Ectodermal cell (in vitro differentiated cells): ENCODE results near the gene ATXN1L.
"Not testable (repeated sequence)": the region's sequence is repeated elsewhere in the genome, so short reads cannot be mapped to it uniquely, and the experiment has no call there.

Experiments used
- H3K27ac ChIP-seq: 2 replicates; pipeline ENCODE4 v1.7.0; 2013; ENCODE audit warnings: mild to moderate bottlenecking, low read depth, low read length; ENCODE audit not compliant: insufficient read depth, poor library complexity, severe bottlenecking
- H3K27me3 ChIP-seq: 2 replicates; pipeline ENCODE4 v1.7.0; 2013; ENCODE audit warnings: mild to moderate bottlenecking, low read length; ENCODE audit not compliant: insufficient read depth, control insufficient read depth, poor library complexity, severe bottlenecking
- H3K36me3 ChIP-seq: one replicate; pipeline ENCODE4 v1.7.0; 2013; ENCODE audit warnings: low read length; ENCODE audit not compliant: control insufficient read depth, insufficient read depth
- H3K4me1 ChIP-seq: one replicate; pipeline ENCODE4 v1.7.0; 2013; ENCODE audit warnings: low read length; ENCODE audit not compliant: control insufficient read depth, insufficient read depth
- H3K4me3 ChIP-seq: 2 replicates; pipeline ENCODE4 v1.7.0; 2013; ENCODE audit warnings: low read depth, low read length, control low read depth; ENCODE audit not compliant: insufficient read depth
- H3K9me3 ChIP-seq: 2 replicates; pipeline ENCODE4 v1.7.0; 2013; ENCODE audit warnings: mild to moderate bottlenecking, low read length, moderate library complexity; ENCODE audit not compliant: control insufficient read depth
- WGBS, 2 experiments: methylation state at CpG; one replicate each; pipeline ENCODE4 v1.1.7; 2013; ENCODE audit warnings: missing lambda C conversion rate in 2 of 2; 5-methylcytosine and 5-hydroxymethylcytosine counted together

The ATXN1L gene

GRCh38 chr16:71826533-71827017 lies 19.2 kb upstream of the ATXN1L start:
- no peaks in the 10 kb centered on the region for H3K36me3 ChIP-seq
- no peak overlapping the region for H3K27ac ChIP-seq
- no peak overlapping the region for H3K4me3 ChIP-seq
- no peaks in the 10 kb centered on the region for H3K27me3 ChIP-seq
- no peaks in the 10 kb centered on the region for H3K4me1 ChIP-seq
- no peaks in the 10 kb centered on the region for H3K9me3 ChIP-seq
- 90 to 91% methylated on average over 5 of the region's 5 CpGs for WGBS, 2 experiments

- H3K27me3 ChIP-seq: no peaks in the 10 kb centered on the region
- H3K4me1 ChIP-seq: no peaks in the 10 kb centered on the region
- H3K9me3 ChIP-seq: no peaks in the 10 kb centered on the region
- H3K36me3 ChIP-seq: no peaks in the 10 kb centered on the region
- no peak overlapping the region for H3K4me3 ChIP-seq
- WGBS, 2 experiments: 88 to 93% methylated on average over 1 to 2 of the region's 2 CpGs
- H3K27ac ChIP-seq: no peak overlapping the region
Observed at GRCh38 chr16:71830359-71830758, 15.4 kb upstream of the ATXN1L start.

- H3K4me3 ChIP-seq, H3K27ac ChIP-seq, H3K27me3 ChIP-seq, H3K4me1 ChIP-seq, H3K36me3 ChIP-seq, H3K9me3 ChIP-seq: not testable (repeated sequence)
- WGBS, 2 experiments: 91 to 95% methylated on average over 3 of the region's 3 CpGs
Observed at GRCh38 chr16:71831698-71832097, 14.1 kb upstream of the ATXN1L start.

GRCh38 chr16:71832112-71832511 lies 13.7 kb upstream of the ATXN1L start:
- H3K9me3 ChIP-seq, H3K4me1 ChIP-seq, H3K4me3 ChIP-seq, H3K27ac ChIP-seq, H3K27me3 ChIP-seq, H3K36me3 ChIP-seq: not testable (repeated sequence)
- WGBS, 2 experiments: 82 to 83% methylated on average over 2 of the region's 2 CpGs

- Histone ChIP-seq H3K27ac (no peak overlapping the region), H3K9me3 (no peaks in the 10 kb centered on the region), H3K27me3 (no peaks in the 10 kb centered on the region), H3K4me1 (no peaks in the 10 kb centered on the region), H3K36me3 (no peaks in the 10 kb centered on the region), H3K4me3 (no peak overlapping the region)
- WGBS, 2 experiments: 90 to 91% methylated on average over 3 of the region's 3 CpGs
Observed at GRCh38 chr16:71834291-71834690, 11.5 kb upstream of the ATXN1L start.

- Histone ChIP-seq H3K4me1 (no peaks in the 10 kb centered on the region), H3K4me3 (no peak overlapping the region), H3K27me3 (no peaks in the 10 kb centered on the region), H3K9me3 (no peaks in the 10 kb centered on the region), H3K27ac (no peak overlapping the region), H3K36me3 (no peaks in the 10 kb centered on the region)
- 100% methylated on average over 3 of the region's 3 CpGs for WGBS, 2 experiments
Observed at GRCh38 chr16:71837150-71837549, 8.6 kb upstream of the ATXN1L start.

- WGBS, 2 experiments: 81% methylated on average over 7 of the region's 7 CpGs
- H3K36me3 ChIP-seq: no peaks in the 10 kb centered on the region
Observed at GRCh38 chr16:71840052-71840451, 5.7 kb upstream of the ATXN1L start.

GRCh38 chr16:71843572-71843971 lies 2.2 kb upstream of the ATXN1L start:
- H3K4me3 ChIP-seq: no peak overlapping the region
- peaks cover 4% of the 10 kb centered on the region for H3K4me1 ChIP-seq
- 75 to 89% methylated on average over 2 of the region's 2 CpGs for WGBS, 2 experiments

More at GRCh38 chr16:71840052-71840451, 5.7 kb upstream of the ATXN1L start:
- H3K4me3 ChIP-seq: no peak overlapping the region
- H3K4me1 ChIP-seq: no peaks in the 10 kb centered on the region
- no peaks in the 10 kb centered on the region for H3K9me3 ChIP-seq
- H3K27me3 ChIP-seq: no peaks in the 10 kb centered on the region
- H3K27ac ChIP-seq: no peak overlapping the region

GRCh38 chr16:71846431-71846830 lies 655 bp downstream of the ATXN1L start:
- Histone ChIP-seq H3K27ac (no peak overlapping the region), H3K4me1 (peaks cover 4% of the 10 kb centered on the region), H3K27me3 (no peaks in the 10 kb centered on the region), H3K9me3 (no peaks in the 10 kb centered on the region), H3K36me3 (peaks cover 16% of the 10 kb centered on the region), H3K4me3 (peak overlapping the region; percentile 98)
- WGBS, 2 experiments: 2% methylated on average over 20 of the region's 20 CpGs

More at GRCh38 chr16:71843572-71843971, 2.2 kb upstream of the ATXN1L start:
- Histone ChIP-seq H3K36me3 (no peaks in the 10 kb centered on the region), H3K27ac (no peak overlapping the region), H3K9me3 (no peaks in the 10 kb centered on the region), H3K27me3 (no peaks in the 10 kb centered on the region)

GRCh38 chr16:71847096-71847495 lies 1.3 kb downstream of the ATXN1L start:
- Histone ChIP-seq H3K4me1 (peaks cover 4% of the 10 kb centered on the region), H3K27ac (no peak overlapping the region), H3K27me3 (no peaks in the 10 kb centered on the region), H3K4me3 (peak overlapping the region; percentile 98), H3K36me3 (peaks cover 16% of the 10 kb centered on the region), H3K9me3 (no peaks in the 10 kb centered on the region)
- 83 to 92% methylated on average over 2 to 3 of the region's 3 CpGs for WGBS, 2 experiments

- no peaks in the 10 kb centered on the region for H3K27me3 ChIP-seq
- H3K4me1 ChIP-seq: peaks cover 4% of the 10 kb centered on the region
- H3K27ac ChIP-seq: no peak overlapping the region
- peaks cover 16% of the 10 kb centered on the region for H3K36me3 ChIP-seq
- no peak overlapping the region for H3K4me3 ChIP-seq
- WGBS, 2 experiments: 91 to 94% methylated on average over 6 of the region's 6 CpGs
- H3K9me3 ChIP-seq: no peaks in the 10 kb centered on the region
Observed at GRCh38 chr16:71848622-71849021, 2.8 kb downstream of the ATXN1L start.
